Ovary (tissue), 9 donors: ENCODE data around the gene STRIP1. TPM values are rescaled to one million over a fixed set of nuclear protein-coding genes. Genes with fewer than 3 reads are reported as not detected.

Source experiments
- DNase-seq, 5 donors: peaks; one replicate each; pipeline ENCODE4 v3.0.0-alpha.2; 2019 to 2020
- H3K27ac ChIP-seq, 2 donors: fragments of 200-600 bp; one replicate each; pipeline versions ENCODE4 v1.5.1 to v1.8.0; 2019 to 2022
- H3K27me3 ChIP-seq: fragments of 200-600 bp; one replicate; pipeline ENCODE4 v1.8.0; 2022
- H3K36me3 ChIP-seq: fragments of 200-600 bp; sonication (generic); one replicate; pipeline ENCODE4 v1.5.1; 2019
- H3K4me1 ChIP-seq: one replicate; pipeline ENCODE4 v1.8.1; 2013; ENCODE audit warnings: mild to moderate bottlenecking, moderate library complexity; ENCODE audit not compliant: insufficient read depth
- H3K4me3 ChIP-seq: fragments of 200-600 bp; sonication (generic); one replicate; pipeline ENCODE4 v1.5.1; 2017
- H3K9me3 ChIP-seq, 2 donors: fragments of 200-600 bp in 1 of 2; sonication (generic) in 1 of 2; one replicate each; pipeline versions ENCODE4 v1.5.1 to v1.8.1; 2013 to 2019; ENCODE audit warnings: mild to moderate bottlenecking in 1 of 2, moderate library complexity in 1 of 2
- EP300 ChIP-seq: sonication (generic); formaldehyde crosslinking; IDR thresholded peaks from one replicate; pipeline ENCODE4 v1.6.1; 2017; ENCODE audit warnings: antibody characterized with exemption
- POLR2A ChIP-seq: fragments of 450-650 bp; IDR thresholded peaks from one replicate; pipeline ENCODE4 v1.6.1; 2017; ENCODE audit warnings: antibody characterized with exemption, mild to moderate bottlenecking, moderate library complexity
- WGBS, 3 donors: extraction: QIAGEN DNeasy Blood & Tissue Kit in 1 of 3; methylation state at CpG; one replicate each; pipeline versions ENCODE4 v1.1.5 to v1.1.7; 2013 to 2017; 5-methylcytosine and 5-hydroxymethylcytosine counted together
- intact Hi-C, 4 donors: fragments of 100-400 bp; cut with DNase I; formaldehyde crosslinking; loops; one replicate each; pipeline versions ENCODE4 v1.11.0 to v1.15.1; 2022 to 2023
- polyA plus RNA-seq, 2 donors: library from polyadenylated mRNA; stranded (reverse); fragments of 200-250 nt in 1 of 2; fragments of 350-450 nt in 1 of 2; fragmentation: Illumina TruSeq in 1 of 2; extraction: RNeasy Lipid Tissue Mini Kit (QIAGEN cat#74804) in 1 of 2; gene quantifications; one replicate each; pipeline ENCODE4 v1.2.3, GENCODE V29; 2013 to 2014
- total RNA-seq, 7 donors: library from RNA; depleted of rRNA in 2 of 7; stranded (reverse); fragments of >200 nt in 2 of 7; fragmentation: NEBNext Ultra II Directional in 3 of 7; extraction: Animal tissue kit (Norgen Biotek cat#: 25700) in 3 of 7; gene quantifications; one replicate each; pipeline versions ENCODE4 v1.1.0 to v1.2.4, GENCODE V29; 2016 to 2023
- TF ChIP-seq, protein P1 (sequence below), 3 donors: fragments of 450-650 bp in 2 of 3; fragments of 200-600 bp in 1 of 3; IDR thresholded peaks; one replicate each; pipeline versions ENCODE4 v1.5.1 to v1.8.0; 2016 to 2022; ENCODE audit warnings: antibody characterized with exemption in 3 of 3, mild to moderate bottlenecking in 1 of 3
- donor health status: DM: no; HTN: no; CAD: no; lungs with moderate emphysema.
- donor health status: DM: no; HTN: no; CAD: no.
- donor health status: Bipolar disorder and iron deficiency.
- donor health status: DM: yes; HTN: yes; CAD: no.
- donor health status: DM: no; HTN: no; CAD: no.
- donor health status: DM: yes; HTN: yes; CAD: no.

The STRIP1 gene
- total and polyA plus RNA-seq, 9 donors = 21.6 to 46.7 (median 36.2) TPM

DNA sequence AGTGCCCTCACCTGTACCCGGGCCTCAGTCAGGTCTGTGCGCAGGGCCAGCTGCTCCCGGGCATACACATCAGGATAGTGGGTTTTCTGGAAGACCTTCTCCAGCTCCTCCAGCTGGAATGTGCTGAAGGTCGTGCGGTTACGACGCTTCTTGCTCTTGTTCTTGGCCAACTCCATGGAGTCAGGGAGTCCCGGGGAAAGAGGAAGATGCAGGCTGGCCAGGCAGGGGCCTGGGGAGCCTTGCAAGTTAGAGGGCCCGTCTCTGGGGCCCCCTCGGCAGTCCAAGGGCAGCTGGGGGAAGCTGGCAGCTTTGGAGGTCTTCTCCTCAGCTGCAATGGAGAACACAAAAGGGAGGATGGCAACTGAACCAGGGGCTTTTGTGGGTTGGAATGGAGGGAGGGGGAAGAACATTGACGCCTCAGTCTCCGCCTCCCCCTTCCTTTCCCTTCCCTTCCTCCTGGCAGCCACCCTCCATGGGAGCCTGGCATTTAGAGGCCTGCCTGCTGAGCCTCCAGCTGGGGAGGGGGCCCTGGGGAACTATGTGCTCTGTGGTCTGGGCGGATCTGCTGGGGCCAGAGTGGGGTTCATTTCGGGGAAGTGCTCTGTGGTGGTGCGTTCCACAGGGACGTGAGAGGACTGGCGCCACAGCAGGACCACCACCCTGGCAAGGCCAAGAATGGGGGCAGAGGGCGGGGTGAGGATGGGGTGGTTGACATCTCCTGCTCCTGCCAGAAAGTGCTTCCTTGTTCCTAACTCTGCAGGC, 30.3 kb downstream of the STRIP1 start:
- H3K36me3 ChIP-seq = no peaks in the 10 kb centered on the region
- intact Hi-C loops = no loop called here
- H3K27me3 ChIP-seq = peaks cover 10% of the 10 kb centered on the region
- WGBS, 3 donors = 76 to 85% (median 81%) methylated on average over 18 of the region's 18 CpGs
- no peak overlapping the region for H3K27ac ChIP-seq
- TF ChIP-seq, protein P1, sequence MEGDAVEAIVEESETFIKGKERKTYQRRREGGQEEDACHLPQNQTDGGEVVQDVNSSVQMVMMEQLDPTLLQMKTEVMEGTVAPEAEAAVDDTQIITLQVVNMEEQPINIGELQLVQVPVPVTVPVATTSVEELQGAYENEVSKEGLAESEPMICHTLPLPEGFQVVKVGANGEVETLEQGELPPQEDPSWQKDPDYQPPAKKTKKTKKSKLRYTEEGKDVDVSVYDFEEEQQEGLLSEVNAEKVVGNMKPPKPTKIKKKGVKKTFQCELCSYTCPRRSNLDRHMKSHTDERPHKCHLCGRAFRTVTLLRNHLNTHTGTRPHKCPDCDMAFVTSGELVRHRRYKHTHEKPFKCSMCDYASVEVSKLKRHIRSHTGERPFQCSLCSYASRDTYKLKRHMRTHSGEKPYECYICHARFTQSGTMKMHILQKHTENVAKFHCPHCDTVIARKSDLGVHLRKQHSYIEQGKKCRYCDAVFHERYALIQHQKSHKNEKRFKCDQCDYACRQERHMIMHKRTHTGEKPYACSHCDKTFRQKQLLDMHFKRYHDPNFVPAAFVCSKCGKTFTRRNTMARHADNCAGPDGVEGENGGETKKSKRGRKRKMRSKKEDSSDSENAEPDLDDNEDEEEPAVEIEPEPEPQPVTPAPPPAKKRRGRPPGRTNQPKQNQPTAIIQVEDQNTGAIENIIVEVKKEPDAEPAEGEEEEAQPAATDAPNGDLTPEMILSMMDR (IDR thresholded peaks at IDR 0.05) = no peak
- H3K9me3 ChIP-seq = peaks cover 0 to 5% of the 10 kb centered on the region in 2 donors
- H3K4me1 ChIP-seq = no peaks in the 10 kb centered on the region
- no peak overlapping the region for H3K4me3 ChIP-seq
- no peak for DNase-seq

DNA sequence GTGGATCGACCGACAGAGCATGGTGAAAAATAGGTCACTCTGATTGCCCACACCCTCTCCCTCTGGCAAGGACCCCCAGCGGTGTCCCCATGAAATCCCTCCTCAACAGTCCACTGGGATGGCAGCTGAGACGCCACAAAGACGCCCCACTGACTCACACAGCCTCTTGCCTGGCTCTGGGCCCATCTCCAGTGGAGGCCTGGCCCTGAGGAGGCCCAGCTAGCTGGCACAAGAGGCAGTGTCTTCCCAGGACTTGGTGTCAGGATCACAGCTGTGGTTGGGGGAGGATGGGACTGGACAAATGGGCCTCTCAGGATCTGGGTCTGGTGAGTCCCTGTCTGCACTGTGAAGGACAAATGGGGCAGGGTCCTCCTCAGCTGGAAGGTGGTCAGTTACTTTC, 31.4 kb downstream of the STRIP1 start:
- WGBS, 3 donors = 87 to 100% (median 92%) methylated on average over 5 of the region's 5 CpGs
- peaks cover 0 to 5% of the 10 kb centered on the region in 2 donors for H3K9me3 ChIP-seq
- H3K4me1 ChIP-seq = no peaks in the 10 kb centered on the region
- TF ChIP-seq, protein P1 (IDR thresholded peaks at IDR 0.05) = no peak
- TF ChIP-seq EP300 (no peak), POLR2A (no peak)
- H3K36me3 ChIP-seq = no peaks in the 10 kb centered on the region
- H3K4me3 ChIP-seq = no peak overlapping the region
- intact Hi-C loops = no loop called here
- H3K27me3 ChIP-seq = peaks cover 10% of the 10 kb centered on the region
- DNase-seq = no peak
- no peak overlapping the region for H3K27ac ChIP-seq

DNA sequence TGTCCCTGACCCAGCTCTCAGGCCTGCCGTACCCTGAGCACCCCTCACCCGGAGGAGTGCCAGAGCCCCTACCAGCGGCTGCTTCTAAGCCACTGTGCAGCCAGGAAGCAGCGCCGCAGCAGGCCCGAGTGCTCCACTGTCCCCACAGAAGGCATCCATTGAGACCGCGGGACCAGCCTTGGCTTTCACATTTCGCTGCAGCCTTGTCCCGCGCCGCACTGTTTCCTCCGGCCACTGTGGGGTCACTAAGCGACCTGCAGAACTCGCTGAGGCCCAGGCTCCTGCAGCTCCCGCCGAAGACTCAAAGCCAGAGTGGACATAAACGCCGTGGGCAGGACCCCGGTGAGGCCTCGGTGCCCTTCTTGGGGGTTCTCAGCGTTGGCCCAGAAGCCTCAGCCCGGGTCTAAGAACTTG, 33.1 kb downstream of the STRIP1 start:
- H3K27me3 ChIP-seq = peaks cover 10% of the 10 kb centered on the region
- H3K4me1 ChIP-seq = no peaks in the 10 kb centered on the region
- no peaks in the 10 kb centered on the region for H3K36me3 ChIP-seq
- H3K4me3 ChIP-seq = no peak overlapping the region
- WGBS, 3 donors = 79 to 90% (median 88%) methylated on average over 23 of the region's 23 CpGs
- H3K27ac ChIP-seq = no peak overlapping the region
- peaks cover 0 to 5% of the 10 kb centered on the region in 2 donors for H3K9me3 ChIP-seq
- intact Hi-C loops = no loop called here
- no peak for DNase-seq
- TF ChIP-seq, protein P1 (IDR thresholded peaks at IDR 0.05) = no peak
- TF ChIP-seq POLR2A (no peak), EP300 (no peak)

DNA sequence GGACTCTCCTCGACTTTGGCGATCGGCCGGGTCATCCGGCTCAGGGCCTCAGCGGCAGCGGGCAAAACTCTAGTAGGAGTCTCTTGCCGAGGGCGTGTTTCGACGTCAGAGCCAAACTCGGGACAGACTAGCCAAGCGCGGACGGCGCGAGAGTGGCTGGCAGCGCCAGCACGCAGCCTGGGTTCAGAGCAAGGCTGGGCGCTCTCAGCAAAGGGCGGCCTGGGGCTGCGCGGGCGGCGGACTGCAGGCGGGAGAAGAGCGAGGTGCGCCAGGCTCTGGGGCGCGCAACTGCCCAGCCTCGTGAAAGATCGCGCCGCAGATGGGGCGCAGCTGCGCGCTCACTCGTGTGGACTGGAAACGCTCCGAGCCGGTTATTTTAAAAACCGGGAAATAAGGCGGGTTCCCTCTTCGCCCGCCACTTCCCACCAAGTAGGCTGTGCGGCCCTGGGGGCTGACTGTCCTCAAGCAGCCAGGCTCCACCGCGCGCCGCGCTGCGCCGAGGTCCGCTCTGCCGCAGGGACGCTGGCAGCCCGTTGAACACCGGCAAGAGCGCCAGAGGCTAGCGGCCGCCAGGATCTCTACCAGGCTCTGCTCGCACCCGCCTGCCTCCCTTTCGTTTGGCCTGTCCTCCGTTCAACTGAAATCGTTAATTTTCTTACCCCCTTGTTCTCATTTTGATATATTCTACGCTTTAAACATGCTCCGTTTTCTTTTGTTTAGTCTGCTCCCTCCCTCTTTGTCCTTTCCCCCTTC, 33.6 kb downstream of the STRIP1 start:
- Histone ChIP-seq H3K4me3 (no peak overlapping the region), H3K9me3 (peaks cover 0 to 5% of the 10 kb centered on the region in 2 donors), H3K27ac (no peak overlapping the region), H3K27me3 (peaks cover 10% of the 10 kb centered on the region), H3K36me3 (no peaks in the 10 kb centered on the region), H3K4me1 (no peaks in the 10 kb centered on the region)
- WGBS, 3 donors = 28 to 46% (median 43%) methylated on average over 57 to 68 of the region's 68 CpGs
- intact Hi-C loops = no loop called here
- TF ChIP-seq, protein P1 (IDR thresholded peaks at IDR 0.05) = no peak
- TF ChIP-seq EP300 (no peak), POLR2A (no peak)
- no peak for DNase-seq
